HEK293 (cell line): ENCODE measurements around the gene NABP1.

Source experiments
- CTCF ChIA-PET: fragments of 350-600 bp; formaldehyde crosslinking; extraction: SDS; loops from one replicate; lab custom pipeline; 2021; ENCODE audit warnings: antibody characterized with exemption; lab: Yijun Ruan, JAX
- POLR2A ChIA-PET: fragments of 300-600 bp; formaldehyde crosslinking; extraction: SDS; loops from one replicate; lab custom pipeline; 2020; ENCODE audit warnings: antibody characterized with exemption, inconsistent platforms; lab: Yijun Ruan, JAX
- H3K27ac ChIP-seq: fragments of 200-500 bp; sonication (Bioruptor generic); 2 replicates; pipeline ENCODE4 v1.5.1; 2014; ENCODE audit warnings: low read depth, low read length, control low read depth, inconsistent platforms; ENCODE audit errors: extremely low read depth
- H3K36me3 ChIP-seq, 2 experiments: fragments of 200-500 bp in 1 of 2; sonication (Bioruptor generic) in 1 of 2; 1 replicate in 1 of 2; 2 replicates in 1 of 2; pipeline ENCODE4 v1.5.1; 2014 to 2017; ENCODE audit warnings: inconsistent platforms in 2 of 2, low read length in 2 of 2; ENCODE audit not compliant: control insufficient read depth in 2 of 2, insufficient read depth in 1 of 2
- H3K4me1 ChIP-seq: fragments of 200-500 bp; sonication (Bioruptor generic); 2 replicates; pipeline ENCODE4 v1.5.1; 2014; ENCODE audit warnings: mild to moderate bottlenecking, low read length, inconsistent platforms; ENCODE audit not compliant: control insufficient read depth, insufficient read depth
- H3K4me3 ChIP-seq: 2 replicates; pipeline ENCODE4 v1.5.1; 2011; ENCODE audit warnings: low read depth, mild to moderate bottlenecking, control low read depth, low read length, moderate library complexity
- H3K9me3 ChIP-seq: fragments of 200-500 bp; sonication (Bioruptor generic); 2 replicates; pipeline ENCODE4 v1.5.1; 2014; ENCODE audit warnings: low read depth, low read length, inconsistent platforms; ENCODE audit not compliant: control insufficient read depth, insufficient read depth
- FEZF1 ChIP-seq: fragments of 450-650 bp; formaldehyde crosslinking; IDR thresholded peaks from 2 replicates; pipeline ENCODE4 v1.5.1; 2016; ENCODE audit warnings: missing biosample characterization, missing genetic modification characterization
- GLIS1 ChIP-seq: fragments of 450-650 bp; formaldehyde crosslinking; IDR thresholded peaks from 2 replicates; pipeline ENCODE4 v1.5.1; 2016; ENCODE audit warnings: missing biosample characterization, missing genetic modification characterization
- HOXD13 ChIP-seq: sonication (generic); formaldehyde crosslinking; IDR thresholded peaks from 2 replicates; pipeline ENCODE4 v1.8.0; 2022; ENCODE audit warnings: missing genetic modification reagents, borderline replicate concordance
- KLF7 ChIP-seq: fragments of 450-650 bp; formaldehyde crosslinking; IDR thresholded peaks from 2 replicates; pipeline ENCODE4 v1.5.1; 2016; ENCODE audit warnings: missing biosample characterization, missing genetic modification characterization, borderline replicate concordance
- RBAK ChIP-seq: fragments of 450-650 bp; formaldehyde crosslinking; IDR thresholded peaks from 2 replicates; pipeline ENCODE4 v1.5.1; 2016; ENCODE audit warnings: missing biosample characterization, missing genetic modification characterization
- SP7 ChIP-seq: fragments of 450-650 bp; formaldehyde crosslinking; IDR thresholded peaks from 2 replicates; pipeline ENCODE4 v1.5.1; 2016; ENCODE audit warnings: missing biosample characterization, missing genetic modification characterization
- TRIM28 ChIP-seq: IDR thresholded peaks from 2 replicates; pipeline ENCODE4 v1.6.1; 2011; ENCODE audit warnings: low read length, control low read depth, borderline replicate concordance
- WT1 ChIP-seq: fragments of 450-650 bp; formaldehyde crosslinking; IDR thresholded peaks from 2 replicates; pipeline ENCODE4 v1.5.1; 2016; ENCODE audit warnings: missing biosample characterization, missing genetic modification characterization
- ZBTB8A ChIP-seq: fragments of 450-650 bp; formaldehyde crosslinking; IDR thresholded peaks from 2 replicates; pipeline ENCODE4 v1.5.1; 2016; ENCODE audit warnings: missing biosample characterization, missing genetic modification characterization
- ZEB2 ChIP-seq: fragments of 450-650 bp; formaldehyde crosslinking; IDR thresholded peaks from 2 replicates; pipeline ENCODE4 v1.5.1; 2016; ENCODE audit warnings: missing biosample characterization, missing genetic modification characterization
- ZFHX2 ChIP-seq: fragments of 450-650 bp; formaldehyde crosslinking; conservative IDR thresholded peaks from 2 replicates; pipeline ENCODE4 v1.5.1; 2016; ENCODE audit warnings: missing biosample characterization, missing genetic modification characterization
- ZFP3 ChIP-seq: fragments of 450-650 bp; formaldehyde crosslinking; IDR thresholded peaks from 2 replicates; pipeline ENCODE4 v1.5.1; 2016; ENCODE audit warnings: low read depth, missing biosample characterization, missing genetic modification characterization
- ZFP69B ChIP-seq: fragments of 450-650 bp; formaldehyde crosslinking; IDR thresholded peaks from 2 replicates; pipeline ENCODE4 v1.5.1; 2016; ENCODE audit warnings: missing biosample characterization, missing genetic modification characterization
- ZIC2 ChIP-seq: fragments of 450-650 bp; formaldehyde crosslinking; IDR thresholded peaks from 2 replicates; pipeline ENCODE4 v1.5.1; 2016; ENCODE audit warnings: missing biosample characterization, missing genetic modification characterization
- ZNF2 ChIP-seq: fragments of 450-650 bp; formaldehyde crosslinking; IDR thresholded peaks from 2 replicates; pipeline ENCODE4 v1.5.1; 2016; ENCODE audit warnings: missing biosample characterization, missing genetic modification characterization
- ZNF221 ChIP-seq: fragments of 450-650 bp; formaldehyde crosslinking; IDR thresholded peaks from 2 replicates; pipeline ENCODE4 v1.5.1; 2017; ENCODE audit warnings: missing biosample characterization, missing genetic modification characterization, borderline replicate concordance
- ZNF354C ChIP-seq: fragments of 450-650 bp; formaldehyde crosslinking; IDR thresholded peaks from 2 replicates; pipeline ENCODE4 v1.5.1; 2016; ENCODE audit warnings: missing biosample characterization, missing genetic modification characterization, low read depth, borderline replicate concordance
- ZNF366 ChIP-seq: fragments of 450-650 bp; formaldehyde crosslinking; conservative IDR thresholded peaks from 2 replicates; pipeline ENCODE4 v1.5.1; 2016; ENCODE audit warnings: missing biosample characterization, missing genetic modification characterization
- ZNF426 ChIP-seq: fragments of 450-650 bp; formaldehyde crosslinking; IDR thresholded peaks from 2 replicates; pipeline ENCODE4 v1.5.1; 2017; ENCODE audit warnings: missing biosample characterization, missing genetic modification characterization, mild to moderate bottlenecking, inconsistent platforms, moderate library complexity
- ZNF561 ChIP-seq: fragments of 450-650 bp; IDR thresholded peaks from 2 replicates; pipeline ENCODE4 v1.5.1; 2018; ENCODE audit warnings: missing biosample characterization, missing genetic modification characterization, borderline replicate concordance
- ZNF585B ChIP-seq: fragments of 450-650 bp; formaldehyde crosslinking; IDR thresholded peaks from 2 replicates; pipeline ENCODE4 v1.5.1; 2016; ENCODE audit warnings: missing biosample characterization, missing genetic modification characterization
- ZNF610 ChIP-seq: fragments of 450-650 bp; formaldehyde crosslinking; IDR thresholded peaks from 2 replicates; pipeline ENCODE4 v1.5.1; 2016; ENCODE audit warnings: missing biosample characterization, missing genetic modification characterization, borderline replicate concordance
- ZNF843 ChIP-seq: fragments of 450-650 bp; formaldehyde crosslinking; IDR thresholded peaks from 2 replicates; pipeline ENCODE4 v1.5.1; 2016; ENCODE audit warnings: missing biosample characterization, missing genetic modification characterization
- ZSCAN23 ChIP-seq: fragments of 450-650 bp; formaldehyde crosslinking; IDR thresholded peaks from 2 replicates; pipeline ENCODE4 v1.5.1; 2016; ENCODE audit warnings: missing biosample characterization, missing genetic modification characterization
- TF ChIP-seq, protein P1 (sequence below): fragments of 450-650 bp; formaldehyde crosslinking; IDR thresholded peaks from 2 replicates; pipeline ENCODE4 v1.5.1; 2016; ENCODE audit warnings: missing biosample characterization, missing genetic modification characterization
- TF ChIP-seq, protein P2 (sequence below): fragments of 450-650 bp; formaldehyde crosslinking; IDR thresholded peaks from 2 replicates; pipeline ENCODE4 v1.5.1; 2016; ENCODE audit warnings: missing biosample characterization, missing genetic modification characterization
- TF ChIP-seq, protein P3 (sequence below): fragments of 450-650 bp; formaldehyde crosslinking; IDR thresholded peaks from 2 replicates; pipeline ENCODE4 v1.5.1; 2016; ENCODE audit warnings: missing biosample characterization, missing genetic modification characterization

NABP1 gene

DNA sequence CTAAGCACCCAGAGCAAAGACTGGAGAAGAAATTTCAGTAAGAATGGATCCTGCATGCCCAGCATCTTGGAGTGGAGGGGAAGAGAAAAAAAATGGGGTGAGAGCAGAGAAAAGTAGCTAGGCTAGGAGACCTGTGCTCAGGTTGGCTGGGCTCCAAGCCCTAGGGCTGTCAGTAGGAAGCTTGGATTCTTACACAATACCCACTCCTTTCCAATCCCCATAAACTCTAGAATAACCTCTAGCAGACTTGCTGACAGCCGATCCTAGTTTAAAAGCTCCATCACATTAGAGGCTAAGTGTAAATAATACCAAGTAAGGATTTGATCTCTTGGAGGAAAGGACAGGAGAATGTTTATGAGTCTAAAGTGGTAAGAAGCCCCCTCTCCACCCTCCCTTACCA, 46.2 kb upstream of the NABP1 start (continued):
- TF ChIP-seq, protein P1, sequence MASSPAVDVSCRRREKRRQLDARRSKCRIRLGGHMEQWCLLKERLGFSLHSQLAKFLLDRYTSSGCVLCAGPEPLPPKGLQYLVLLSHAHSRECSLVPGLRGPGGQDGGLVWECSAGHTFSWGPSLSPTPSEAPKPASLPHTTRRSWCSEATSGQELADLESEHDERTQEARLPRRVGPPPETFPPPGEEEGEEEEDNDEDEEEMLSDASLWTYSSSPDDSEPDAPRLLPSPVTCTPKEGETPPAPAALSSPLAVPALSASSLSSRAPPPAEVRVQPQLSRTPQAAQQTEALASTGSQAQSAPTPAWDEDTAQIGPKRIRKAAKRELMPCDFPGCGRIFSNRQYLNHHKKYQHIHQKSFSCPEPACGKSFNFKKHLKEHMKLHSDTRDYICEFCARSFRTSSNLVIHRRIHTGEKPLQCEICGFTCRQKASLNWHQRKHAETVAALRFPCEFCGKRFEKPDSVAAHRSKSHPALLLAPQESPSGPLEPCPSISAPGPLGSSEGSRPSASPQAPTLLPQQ: 0 out of 2 replicates have a peak, but pooled peaks have one; percentile 37
- peak; percentile 77 for TF ChIP-seq TRIM28
- peak; percentile 51 for TF ChIP-seq GLIS1 (tag by site-specific recombination)
- no peak for TF ChIP-seq ZFP3 (tag by site-specific recombination)
- no peak for TF ChIP-seq ZIC2 (tag by site-specific recombination)
- TF ChIP-seq, protein P2, sequence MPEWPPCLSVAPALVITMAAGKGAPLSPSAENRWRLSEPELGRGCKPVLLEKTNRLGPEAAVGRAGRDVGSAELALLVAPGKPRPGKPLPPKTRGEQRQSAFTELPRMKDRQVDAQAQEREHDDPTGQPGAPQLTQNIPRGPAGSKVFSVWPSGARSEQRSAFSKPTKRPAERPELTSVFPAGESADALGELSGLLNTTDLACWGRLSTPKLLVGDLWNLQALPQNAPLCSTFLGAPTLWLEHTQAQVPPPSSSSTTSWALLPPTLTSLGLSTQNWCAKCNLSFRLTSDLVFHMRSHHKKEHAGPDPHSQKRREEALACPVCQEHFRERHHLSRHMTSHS (tag by site-specific recombination): no peak
- peak; percentile 74 for TF ChIP-seq ZNF843 (tag by site-specific recombination)
- no peak for TF ChIP-seq ZNF221 (tag by site-specific recombination)
- TF ChIP-seq ZNF2 (tag by site-specific recombination): no peak
- peak; percentile 67; the same call in 1 of the 2 replicates for TF ChIP-seq ZNF610 (tag by site-specific recombination)
- TF ChIP-seq ZNF366 (tag by site-specific recombination): 0 out of 2 replicates have a peak, but pooled peaks have one; percentile 9
- no peak for TF ChIP-seq ZNF354C (tag by site-specific recombination)
- TF ChIP-seq ZNF561 (tag by site-specific recombination): 0 out of 2 replicates have a peak, but pooled peaks have one; percentile 28
- peak; percentile 52; the same call in 1 of the 2 replicates for TF ChIP-seq ZBTB8A
- peak; percentile 65 for TF ChIP-seq FEZF1 (tag by site-specific recombination)
- TF ChIP-seq HOXD13 (CRISPR knock-in tag): 0 out of 2 replicates have a peak, but pooled peaks have one; percentile 58
- TF ChIP-seq SP7 (tag by site-specific recombination): no peak
- no peak for TF ChIP-seq ZFP69B (tag by site-specific recombination)
- TF ChIP-seq, all 188 proteins: peak for 24

DNA sequence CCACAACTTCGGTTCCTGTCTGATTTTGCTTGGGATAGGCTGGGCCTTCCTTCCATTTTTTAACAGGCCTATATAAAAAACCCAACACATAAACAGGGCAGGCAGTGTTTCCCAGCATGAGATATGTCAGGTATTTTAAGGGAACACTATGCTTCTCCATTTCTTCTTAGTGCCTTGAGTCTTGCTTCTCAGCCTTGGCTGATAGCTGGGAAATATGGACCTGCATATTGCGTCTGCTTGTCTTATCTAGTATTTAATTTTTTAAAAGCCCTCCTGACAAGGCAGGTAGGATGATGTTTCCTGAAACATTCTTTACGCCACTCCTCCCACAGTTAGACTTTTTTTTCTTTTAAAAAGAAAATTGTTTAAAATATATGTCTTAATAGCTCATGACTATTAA, 45.5 kb upstream of the NABP1 start:
- H3K27ac ChIP-seq: peak overlapping the region; percentile 48
- H3K9me3 ChIP-seq: no peaks in the 10 kb centered on the region
- ChIA-PET POLR2A (interaction anchor here (1.8 to 2.0 kb wide), 2 partner anchors 43 to 45 kb away, joined by 5 to 21 read pairs; partner anchors contain the start of gene NABP1), CTCF (interaction anchor here (0.9 kb wide), 1 partner anchor 28 kb away, joined by 3 read pairs; no protein-coding TSS in a partner anchor)
- H3K36me3 ChIP-seq: no peaks in the 10 kb centered on the region
- no peak for TF ChIP-seq WT1 (tag by site-specific recombination)
- H3K4me1 ChIP-seq: peaks cover 10% of the 10 kb centered on the region; the same call in 1 of the 2 replicates
- H3K4me3 ChIP-seq: no peak overlapping the region

DNA sequence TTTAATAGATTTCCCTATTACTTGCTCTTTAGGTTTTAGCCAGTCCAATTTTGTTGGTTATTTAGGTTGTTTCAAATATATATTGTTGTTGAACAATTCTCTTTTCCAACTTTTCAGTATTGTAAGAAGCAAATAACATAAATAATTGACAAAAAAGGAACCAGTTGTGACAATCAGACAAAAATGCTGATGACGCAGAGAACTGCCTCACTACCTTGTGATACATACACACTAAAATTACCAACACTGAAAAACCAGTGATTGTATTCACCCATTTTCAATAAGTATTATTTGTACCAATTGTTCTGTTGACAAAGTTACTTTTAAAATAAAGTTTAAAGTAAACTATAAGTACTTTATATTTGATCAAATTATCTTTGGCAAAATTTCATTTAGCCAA, 43.1 kb upstream of the NABP1 start:
- POLR2A ChIA-PET: no interaction called here
- CTCF ChIA-PET: no interaction called here
- H3K9me3 ChIP-seq: no peaks in the 10 kb centered on the region
- H3K36me3 ChIP-seq: no peaks in the 10 kb centered on the region
- H3K27ac ChIP-seq: no peak overlapping the region
- no peak overlapping the region for H3K4me3 ChIP-seq
- H3K4me1 ChIP-seq: peaks cover 20% of the 10 kb centered on the region; the same call in 1 of the 2 replicates
- TF ChIP-seq, protein P3, sequence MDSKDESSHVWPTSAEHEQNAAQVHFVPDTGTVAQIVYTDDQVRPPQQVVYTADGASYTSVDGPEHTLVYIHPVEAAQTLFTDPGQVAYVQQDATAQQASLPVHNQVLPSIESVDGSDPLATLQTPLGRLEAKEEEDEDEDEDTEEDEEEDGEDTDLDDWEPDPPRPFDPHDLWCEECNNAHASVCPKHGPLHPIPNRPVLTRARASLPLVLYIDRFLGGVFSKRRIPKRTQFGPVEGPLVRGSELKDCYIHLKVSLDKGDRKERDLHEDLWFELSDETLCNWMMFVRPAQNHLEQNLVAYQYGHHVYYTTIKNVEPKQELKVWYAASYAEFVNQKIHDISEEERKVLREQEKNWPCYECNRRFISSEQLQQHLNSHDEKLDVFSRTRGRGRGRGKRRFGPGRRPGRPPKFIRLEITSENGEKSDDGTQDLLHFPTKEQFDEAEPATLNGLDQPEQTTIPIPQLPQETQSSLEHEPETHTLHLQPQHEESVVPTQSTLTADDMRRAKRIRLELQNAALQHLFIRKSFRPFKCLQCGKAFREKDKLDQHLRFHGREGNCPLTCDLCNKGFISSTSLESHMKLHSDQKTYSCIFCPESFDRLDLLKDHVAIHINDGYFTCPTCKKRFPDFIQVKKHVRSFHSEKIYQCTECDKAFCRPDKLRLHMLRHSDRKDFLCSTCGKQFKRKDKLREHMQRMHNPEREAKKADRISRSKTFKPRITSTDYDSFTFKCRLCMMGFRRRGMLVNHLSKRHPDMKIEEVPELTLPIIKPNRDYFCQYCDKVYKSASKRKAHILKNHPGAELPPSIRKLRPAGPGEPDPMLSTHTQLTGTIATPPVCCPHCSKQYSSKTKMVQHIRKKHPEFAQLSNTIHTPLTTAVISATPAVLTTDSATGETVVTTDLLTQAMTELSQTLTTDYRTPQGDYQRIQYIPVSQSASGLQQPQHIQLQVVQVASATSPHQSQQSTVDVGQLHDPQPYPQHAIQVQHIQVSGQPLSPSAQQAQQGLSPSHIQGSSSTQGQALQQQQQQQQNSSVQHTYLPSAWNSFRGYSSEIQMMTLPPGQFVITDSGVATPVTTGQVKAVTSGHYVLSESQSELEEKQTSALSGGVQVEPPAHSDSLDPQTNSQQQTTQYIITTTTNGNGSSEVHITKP (tag by site-specific recombination): no peak
- TF ChIP-seq RBAK (tag by site-specific recombination) (no peak), ZNF585B (no peak), ZNF561 (tag by site-specific recombination) (no peak), KLF7 (tag by site-specific recombination) (no peak), ZEB2 (no peak), ZNF426 (no peak), ZFHX2 (tag by site-specific recombination) (no peak), ZSCAN23 (tag by site-specific recombination) (no peak)
- TF ChIP-seq, protein P2 (tag by site-specific recombination): no peak
